Measurements from ENCODE around the gene VSTM1. TPM values are rescaled to one million over a fixed set of nuclear protein-coding genes. Genes with fewer than 3 reads are reported as not detected.

Gene VSTM1
- total and polyA plus RNA-seq, 2 of the 4 experiments (the other 2 are of a cell fraction) = not detected

DNA sequence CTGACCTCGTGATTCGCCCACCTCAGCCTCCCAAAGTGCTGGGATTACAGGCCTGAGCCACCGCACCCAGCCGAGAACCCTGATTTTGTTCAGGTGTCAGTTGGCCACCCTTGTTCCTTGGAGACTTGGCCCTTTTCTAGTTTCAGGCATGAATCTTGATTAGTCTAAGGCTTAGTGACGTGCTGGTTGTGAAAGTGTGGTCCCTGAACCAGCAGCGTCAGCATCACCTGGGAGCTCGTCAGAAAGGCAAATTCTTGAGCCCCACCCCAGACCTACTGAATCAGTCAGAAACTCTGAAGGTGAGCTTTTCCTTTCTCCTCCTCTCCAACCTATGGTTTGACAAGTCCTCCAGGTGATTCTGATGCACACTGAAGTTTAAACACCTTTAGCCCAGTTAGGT, 37.0 kb downstream of the VSTM1 start:
- CTCF ChIA-PET = interaction anchor here (0.6 kb wide), 1 partner anchor 9 kb away, joined by 3 read pairs; no protein-coding TSS in a partner anchor
- TF ChIP-seq, protein P1, sequence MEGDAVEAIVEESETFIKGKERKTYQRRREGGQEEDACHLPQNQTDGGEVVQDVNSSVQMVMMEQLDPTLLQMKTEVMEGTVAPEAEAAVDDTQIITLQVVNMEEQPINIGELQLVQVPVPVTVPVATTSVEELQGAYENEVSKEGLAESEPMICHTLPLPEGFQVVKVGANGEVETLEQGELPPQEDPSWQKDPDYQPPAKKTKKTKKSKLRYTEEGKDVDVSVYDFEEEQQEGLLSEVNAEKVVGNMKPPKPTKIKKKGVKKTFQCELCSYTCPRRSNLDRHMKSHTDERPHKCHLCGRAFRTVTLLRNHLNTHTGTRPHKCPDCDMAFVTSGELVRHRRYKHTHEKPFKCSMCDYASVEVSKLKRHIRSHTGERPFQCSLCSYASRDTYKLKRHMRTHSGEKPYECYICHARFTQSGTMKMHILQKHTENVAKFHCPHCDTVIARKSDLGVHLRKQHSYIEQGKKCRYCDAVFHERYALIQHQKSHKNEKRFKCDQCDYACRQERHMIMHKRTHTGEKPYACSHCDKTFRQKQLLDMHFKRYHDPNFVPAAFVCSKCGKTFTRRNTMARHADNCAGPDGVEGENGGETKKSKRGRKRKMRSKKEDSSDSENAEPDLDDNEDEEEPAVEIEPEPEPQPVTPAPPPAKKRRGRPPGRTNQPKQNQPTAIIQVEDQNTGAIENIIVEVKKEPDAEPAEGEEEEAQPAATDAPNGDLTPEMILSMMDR (conservative IDR thresholded peaks at IDR 0.05; ENCODE audit: low read depth, low read length) = no peak
- TF ChIP-seq POLR2A (IDR thresholded peaks at IDR 0.05; ENCODE audit: low read depth, low read length) (no peak), SMC3 (IDR thresholded peaks at IDR 0.05; ENCODE audit: low read depth, low read length) (no peak), CEBPB (IDR thresholded peaks at IDR 0.05; ENCODE audit: low read depth, low read length) (no peak), FOS (IDR thresholded peaks at IDR 0.05; ENCODE audit: low read depth, low read length) (no peak)
- TF ChIP-seq, protein P2, sequence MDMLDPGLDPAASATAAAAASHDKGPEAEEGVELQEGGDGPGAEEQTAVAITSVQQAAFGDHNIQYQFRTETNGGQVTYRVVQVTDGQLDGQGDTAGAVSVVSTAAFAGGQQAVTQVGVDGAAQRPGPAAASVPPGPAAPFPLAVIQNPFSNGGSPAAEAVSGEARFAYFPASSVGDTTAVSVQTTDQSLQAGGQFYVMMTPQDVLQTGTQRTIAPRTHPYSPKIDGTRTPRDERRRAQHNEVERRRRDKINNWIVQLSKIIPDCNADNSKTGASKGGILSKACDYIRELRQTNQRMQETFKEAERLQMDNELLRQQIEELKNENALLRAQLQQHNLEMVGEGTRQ (IDR thresholded peaks at IDR 0.05; ENCODE audit: low read depth, low read length) = no peak
- WGBS, 2 experiments (ENCODE audit: extremely low coverage in 2 of 2, insufficient read length in 1 of 2) = no CpG with 5 or more reads among the region's 7 CpGs
- dilution Hi-C loops (cut with HindIII; ENCODE audit: low sequenced_read_pairs, unreplicated experiment) = no loop called here
- no peak overlapping the region for H3K4me2 ChIP-seq (ENCODE audit: low read depth, low read length)
- H3K36me3 ChIP-seq (ENCODE audit: control insufficient read depth, insufficient read depth, low read length) = no peaks in the 10 kb centered on the region
- H3K9me3 ChIP-seq (ENCODE audit: control insufficient read depth, insufficient read depth, low read length) = no peaks in the 10 kb centered on the region
- no peak overlapping the region for H3K9ac ChIP-seq (ENCODE audit: low read depth, low read length)
- H4K20me1 ChIP-seq (ENCODE audit: insufficient read depth, low read length) = no peaks in the 10 kb centered on the region
- no TSS peak for BruUV-seq (replicated peaks)
- H3K4me1 ChIP-seq (ENCODE audit: control insufficient read depth, insufficient read depth, low read length) = no peaks in the 10 kb centered on the region
- no peak overlapping the region for H3K18ac ChIP-seq (ENCODE audit: low read depth, low read length)
- no peak overlapping the region for H4K91ac ChIP-seq (ENCODE audit: insufficient read depth, low read depth, low read length)
- H3K56ac ChIP-seq (ENCODE audit: extremely low read depth, insufficient read depth, low read length) = no peak overlapping the region
- H2BK15ac ChIP-seq (ENCODE audit: low read depth, low read length) = no peak overlapping the region
- H2AK9ac ChIP-seq (replicated peaks; ENCODE audit: low read depth, low read length, poor library complexity) = no peak overlapping the region
- no peak overlapping the region for H2AFZ ChIP-seq (replicated peaks; ENCODE audit: low read length, poor library complexity)
- no peaks in the 10 kb centered on the region for H3K9me1 ChIP-seq (ENCODE audit: insufficient read depth, low read length)
- H3K23ac ChIP-seq (ENCODE audit: low read depth, low read length) = no peak overlapping the region
- POLR2A ChIA-PET (ENCODE audit: unreplicated experiment) = no interaction called here
- DNase-seq (no peak), ATAC-seq (ENCODE audit: low read depth) (no peak)
- H4K5ac ChIP-seq (ENCODE audit: low read depth, low read length) = no peak overlapping the region
- no peak overlapping the region for H4K8ac ChIP-seq (ENCODE audit: low read depth in 2 of 2, low read length in 2 of 2)
- no peak overlapping the region for H2BK20ac ChIP-seq (ENCODE audit: low read depth, low read length)
- H2BK5ac ChIP-seq (ENCODE audit: low read depth, low read length, poor library complexity, severe bottlenecking) = no peak overlapping the region
- no peak overlapping the region for H3K4me3 ChIP-seq (ENCODE audit: insufficient read depth, low read depth, low read length)
- H2BK120ac ChIP-seq (ENCODE audit: low read depth, low read length) = no peak overlapping the region
- in situ Hi-C loops (cut with MboI; ENCODE audit: low sequenced_read_pairs) = loop anchor here (10.0 kb wide), 1 partner anchor 142 kb away; the partner anchor contains the start of gene PRKCG
- H2AK5ac ChIP-seq (ENCODE audit: low read depth, low read length) = no peak overlapping the region
- no peaks in the 10 kb centered on the region for H3K79me1 ChIP-seq (ENCODE audit: low read depth in 1 of 2, low read length in 2 of 2)
- intact Hi-C loops (cut with micrococcal nuclease) = loop anchor here (10.0 kb wide), 1 partner anchor 832 kb away; the partner anchor contains the start of gene ZNF665
- no peaks in the 10 kb centered on the region for H3K27me3 ChIP-seq (ENCODE audit: control insufficient read depth, insufficient read depth, low read length)
- H3K4ac ChIP-seq (ENCODE audit: low read depth, low read length) = no peak overlapping the region
- H3K27ac ChIP-seq (ENCODE audit: insufficient read depth, low read length) = no peak overlapping the region
- no peak overlapping the region for H3K14ac ChIP-seq (replicated peaks; ENCODE audit: low read depth, low read length)
